CD4-positive, alpha-beta T cell treated with Interleukin-6 for 4 hours (primary cell): ENCODE results near the gene NLGN1.

ENCODE experiments used
- DNase-seq: peaks from one replicate; pipeline ENCODE4 v3.0.0-alpha.2; 2020; ENCODE audit warnings: mixed read lengths

Gene NLGN1

GRCh38 chr3:173732237-173732636 is 334.7 kb downstream of the NLGN1 start:
- no peak for DNase-seq

- DNase-seq: no peak
Observed at GRCh38 chr3:173733029-173733652, 335.6 kb downstream of the NLGN1 start.

- no peak for DNase-seq
Observed at GRCh38 chr3:173734473-173734872, 336.9 kb downstream of the NLGN1 start.

- DNase-seq: no peak
Observed at GRCh38 chr3:173734895-173735294, 337.4 kb downstream of the NLGN1 start.

- DNase-seq: no peak
Observed at GRCh38 chr3:173735841-173736240, 338.3 kb downstream of the NLGN1 start.

- DNase-seq: no peak
Observed at GRCh38 chr3:173737167-173737808, 339.7 kb downstream of the NLGN1 start.

GRCh38 chr3:173739726-173740125 is 342.2 kb downstream of the NLGN1 start:
- no peak for DNase-seq

- DNase-seq: no peak
Observed at GRCh38 chr3:173742491-173742890, 344.9 kb downstream of the NLGN1 start.

GRCh38 chr3:173743111-173743510 is 345.6 kb downstream of the NLGN1 start:
- no peak for DNase-seq

GRCh38 chr3:173743516-173743915 is 346.0 kb downstream of the NLGN1 start:
- no peak for DNase-seq

- DNase-seq: no peak
Observed at GRCh38 chr3:173744479-173744878, 346.9 kb downstream of the NLGN1 start.

GRCh38 chr3:173744895-173745294 is 347.4 kb downstream of the NLGN1 start:
- no peak for DNase-seq

- no peak for DNase-seq
Observed at GRCh38 chr3:173745952-173746682, 348.6 kb downstream of the NLGN1 start.

GRCh38 chr3:173747427-173747826 is 349.9 kb downstream of the NLGN1 start:
- no peak for DNase-seq

GRCh38 chr3:173748105-173748504 is 350.6 kb downstream of the NLGN1 start:
- no peak for DNase-seq

GRCh38 chr3:173750095-173750494 is 352.6 kb downstream of the NLGN1 start:
- no peak for DNase-seq

- DNase-seq: no peak
Observed at GRCh38 chr3:173750591-173750990, 353.0 kb downstream of the NLGN1 start.

- no peak for DNase-seq
Observed at GRCh38 chr3:173753593-173753992, 356.0 kb downstream of the NLGN1 start.

- no peak for DNase-seq
Observed at GRCh38 chr3:173755161-173755560, 357.6 kb downstream of the NLGN1 start.

- no peak for DNase-seq
Observed at GRCh38 chr3:173761161-173761560, 363.6 kb downstream of the NLGN1 start.

- no peak for DNase-seq
Observed at GRCh38 chr3:173762501-173762900, 365.0 kb downstream of the NLGN1 start.

- no peak for DNase-seq
Observed at GRCh38 chr3:173770011-173770410, 372.5 kb downstream of the NLGN1 start.

- DNase-seq: no peak
Observed at GRCh38 chr3:173770796-173771573, 373.4 kb downstream of the NLGN1 start.
